Smooth muscle cell (in vitro differentiated cells): Measurements from ENCODE around the gene SLC35F3. TPM values are rescaled to one million over a fixed set of nuclear protein-coding genes. Genes with fewer than 3 reads are reported as not detected.

Experiments
- DNase-seq: peaks from one replicate; lab custom pipeline; 2025; ENCODE audit not compliant: unreplicated experiment; lab: John Stamatoyannopoulos, UW
- H2AFZ ChIP-seq: fragments of 200-600 bp; sonication (generic); 2 replicates; pipeline ENCODE4 v1.6.0; 2016; ENCODE audit warnings: antibody characterized with exemption, low read depth, mild to moderate bottlenecking
- H3F3A ChIP-seq: fragments of 200-600 bp; sonication (generic); 2 replicates; pipeline ENCODE4 v1.6.0; 2017; ENCODE audit warnings: antibody characterized with exemption, low read depth
- H3K27ac ChIP-seq: fragments of 200-600 bp; sonication (generic); 2 replicates; pipeline ENCODE4 v1.5.1; 2016; ENCODE audit warnings: low read depth, mild to moderate bottlenecking
- H3K27me3 ChIP-seq: fragments of 200-600 bp; sonication (generic); 2 replicates; pipeline ENCODE4 v1.6.1; 2016; ENCODE audit warnings: low read depth, mild to moderate bottlenecking
- H3K36me3 ChIP-seq: fragments of 200-600 bp; sonication (generic); 2 replicates; pipeline ENCODE4 v1.5.1; 2016; ENCODE audit warnings: low read depth
- H3K4me1 ChIP-seq: fragments of 200-600 bp; sonication (generic); 2 replicates; pipeline ENCODE4 v1.5.1; 2016; ENCODE audit warnings: low read depth
- H3K4me2 ChIP-seq: fragments of 200-600 bp; sonication (generic); 2 replicates; pipeline ENCODE4 v1.6.0; 2016; ENCODE audit warnings: mild to moderate bottlenecking
- H3K4me3 ChIP-seq: fragments of 200-600 bp; sonication (generic); 2 replicates; pipeline ENCODE4 v1.5.1; 2016; ENCODE audit warnings: mild to moderate bottlenecking
- H3K79me2 ChIP-seq: fragments of 200-600 bp; sonication (generic); 2 replicates; pipeline ENCODE4 v1.6.0; 2016; ENCODE audit warnings: low read depth, mild to moderate bottlenecking
- H3K9ac ChIP-seq: fragments of 200-600 bp; sonication (generic); 2 replicates; pipeline ENCODE4 v1.6.0; 2016; ENCODE audit warnings: low read depth
- H3K9me3 ChIP-seq: fragments of 200-600 bp; sonication (generic); replicated peaks from 2 replicates; pipeline ENCODE4 v1.5.1; 2016; ENCODE audit warnings: low read depth
- H4K20me1 ChIP-seq: fragments of 200-600 bp; sonication (generic); 2 replicates; pipeline ENCODE4 v1.6.0; 2016; ENCODE audit warnings: low read depth
- CTCF ChIP-seq: fragments of 200-600 bp; sonication (generic); IDR thresholded peaks from 2 replicates; pipeline ENCODE4 v1.5.1; 2017; ENCODE audit warnings: borderline replicate concordance, mild to moderate bottlenecking, antibody characterized with exemption; ENCODE audit not compliant: insufficient read depth, poor library complexity, severe bottlenecking
- WGBS: methylation state at CpG from one replicate; pipeline ENCODE4 v1.1.7; 2016; ENCODE audit warnings: low lambda C conversion rate; 5-methylcytosine and 5-hydroxymethylcytosine counted together
- polyA plus RNA-seq: library from polyadenylated mRNA; unstranded; fragments of >200 nt; fragmentation: Nextera tagmentation; extraction: Ambion mirVana; gene quantifications from 2 replicates; pipeline ENCODE4 v1.2.1, GENCODE V29; 2016
- total RNA-seq: library from RNA; depleted of rRNA; stranded (reverse); fragments of >200 nt; gene quantifications from 2 replicates; pipeline ENCODE4 v1.2.3, GENCODE V29; 2014

The SLC35F3 gene
- total and polyA plus RNA-seq, 2 experiments from 2014 or later, result 0.31 to 0.66 TPM

DNA sequence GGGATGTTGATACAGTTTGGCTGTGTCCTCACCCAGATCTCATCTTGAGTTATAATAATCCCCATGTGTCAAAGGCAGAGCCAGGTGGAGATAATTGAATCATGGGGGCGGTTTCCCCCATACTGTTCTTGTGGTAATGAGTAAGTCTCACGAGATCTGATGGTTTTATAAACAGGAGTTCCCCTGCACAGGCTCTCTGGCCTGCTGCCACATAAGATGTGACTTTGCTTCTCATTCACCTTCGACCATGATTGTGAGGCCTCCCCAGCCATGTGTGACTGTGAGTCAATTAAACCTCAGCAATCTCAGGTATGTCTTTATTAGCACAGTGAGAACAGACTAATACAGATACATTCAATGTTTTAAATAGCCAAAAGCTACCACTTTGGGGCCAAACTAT lies 41.1 kb downstream of the SLC35F3 start:
- 77% methylated on average over 3 of the region's 3 CpGs for WGBS
- H3K4me1 ChIP-seq, result no peaks in the 10 kb centered on the region
- no peak overlapping the region for H3K4me2 ChIP-seq
- no peak overlapping the region for H3K9ac ChIP-seq
- no peak overlapping the region for H3K27ac ChIP-seq
- H4K20me1 ChIP-seq, result no peaks in the 10 kb centered on the region
- no peaks in the 10 kb centered on the region for H3K36me3 ChIP-seq
- no peaks in the 10 kb centered on the region for H3K9me3 ChIP-seq
- H3K4me3 ChIP-seq, result no peak overlapping the region
- H3K79me2 ChIP-seq, result no peaks in the 10 kb centered on the region
- H2AFZ ChIP-seq, result no peak overlapping the region
- peaks cover 4% of the 10 kb centered on the region for H3K27me3 ChIP-seq
- TF ChIP-seq CTCF, result no peak
- DNase-seq, result no peak
- no peaks in the 10 kb centered on the region for H3F3A ChIP-seq

DNA sequence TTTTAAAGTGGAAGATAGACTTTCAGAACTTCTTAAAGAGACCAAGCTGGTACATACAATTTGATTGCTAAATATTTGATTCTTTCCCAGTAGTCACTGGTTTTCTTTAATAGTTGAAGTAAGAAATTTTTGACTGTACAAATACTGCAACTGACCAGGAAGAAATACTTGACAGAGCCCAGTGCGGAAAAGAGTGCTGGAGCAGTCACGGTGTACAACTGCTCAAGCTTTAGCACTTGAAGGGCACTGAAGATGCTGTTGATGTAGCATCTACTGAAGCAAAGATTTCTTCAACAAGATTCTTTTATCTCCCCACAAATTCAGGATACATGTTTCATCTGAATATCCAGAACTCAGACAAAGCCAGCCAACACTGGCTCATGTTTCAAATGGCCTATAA lies 41.5 kb downstream of the SLC35F3 start:
- TF ChIP-seq CTCF, result no peak
- no peak for DNase-seq
- Histone ChIP-seq H3K9me3 (no peaks in the 10 kb centered on the region), H3K36me3 (no peaks in the 10 kb centered on the region), H4K20me1 (no peaks in the 10 kb centered on the region), H3K4me2 (no peak overlapping the region), H3F3A (no peaks in the 10 kb centered on the region), H3K4me1 (no peaks in the 10 kb centered on the region), H3K4me3 (no peak overlapping the region), H2AFZ (no peak overlapping the region), H3K79me2 (no peaks in the 10 kb centered on the region), H3K9ac (no peak overlapping the region), H3K27me3 (peaks cover 4% of the 10 kb centered on the region), H3K27ac (no peak overlapping the region)
- 98% methylated on average over 2 of the region's 2 CpGs for WGBS

DNA sequence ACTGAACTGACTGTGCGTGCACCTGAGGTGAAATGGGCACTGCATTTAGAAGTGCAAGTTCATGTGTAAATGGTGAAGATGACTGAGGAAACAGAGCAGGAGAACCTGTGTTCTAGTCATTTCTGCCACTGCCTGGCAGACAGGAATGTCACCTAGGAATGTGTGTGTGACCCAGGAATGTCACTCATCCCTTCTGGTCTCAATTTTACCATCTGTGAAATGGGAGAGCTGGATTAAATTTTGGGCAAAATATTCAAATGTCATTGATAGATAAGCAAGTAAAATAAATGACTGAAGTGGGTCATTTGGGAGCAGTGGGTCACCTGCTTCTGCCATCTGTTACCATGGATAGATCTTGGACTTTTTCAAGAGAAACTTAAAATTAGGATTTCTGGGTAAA lies 42.2 kb downstream of the SLC35F3 start:
- Histone ChIP-seq H3K9me3 (peaks cover 3% of the 10 kb centered on the region), H3K27me3 (peaks cover 4% of the 10 kb centered on the region), H3K36me3 (no peaks in the 10 kb centered on the region), H3K9ac (no peak overlapping the region), H3K4me2 (no peak overlapping the region), H2AFZ (no peak overlapping the region), H4K20me1 (no peaks in the 10 kb centered on the region), H3F3A (no peaks in the 10 kb centered on the region), H3K4me3 (no peak overlapping the region), H3K27ac (no peak overlapping the region), H3K4me1 (no peaks in the 10 kb centered on the region), H3K79me2 (no peaks in the 10 kb centered on the region)
- DNase-seq, result no peak
- TF ChIP-seq CTCF, result no peak
- WGBS, result 85% methylated on average over 1 of the region's 1 CpG

- H4K20me1 ChIP-seq, result no peaks in the 10 kb centered on the region
- H3K27ac ChIP-seq, result no peak overlapping the region
- no peak for DNase-seq
- H3K4me3 ChIP-seq, result no peak overlapping the region
- H3K4me2 ChIP-seq, result no peak overlapping the region
- no peaks in the 10 kb centered on the region for H3F3A ChIP-seq
- no peaks in the 10 kb centered on the region for H3K27me3 ChIP-seq
- H3K4me1 ChIP-seq, result no peaks in the 10 kb centered on the region
- H3K9ac ChIP-seq, result no peak overlapping the region
- TF ChIP-seq CTCF, result no peak
- no peak overlapping the region for H2AFZ ChIP-seq
- WGBS, result 80% methylated on average over 1 of the region's 1 CpG
- H3K9me3 ChIP-seq, result peaks cover 3% of the 10 kb centered on the region
- H3K36me3 ChIP-seq, result no peaks in the 10 kb centered on the region
- H3K79me2 ChIP-seq, result no peaks in the 10 kb centered on the region
Observed at GRCh38 chr1:233951804-233952203, 47.3 kb downstream of the SLC35F3 start.
